CD4-positive, alpha-beta T cell treated with Interleukin-2 at 100 ng/mL for 4 hours (primary cell): ENCODE data around the gene GNG11.

Source experiments
- DNase-seq: peaks from one replicate; pipeline ENCODE4 v3.0.0-alpha.2; 2020; ENCODE audit warnings: low spot score

Gene GNG11

DNA sequence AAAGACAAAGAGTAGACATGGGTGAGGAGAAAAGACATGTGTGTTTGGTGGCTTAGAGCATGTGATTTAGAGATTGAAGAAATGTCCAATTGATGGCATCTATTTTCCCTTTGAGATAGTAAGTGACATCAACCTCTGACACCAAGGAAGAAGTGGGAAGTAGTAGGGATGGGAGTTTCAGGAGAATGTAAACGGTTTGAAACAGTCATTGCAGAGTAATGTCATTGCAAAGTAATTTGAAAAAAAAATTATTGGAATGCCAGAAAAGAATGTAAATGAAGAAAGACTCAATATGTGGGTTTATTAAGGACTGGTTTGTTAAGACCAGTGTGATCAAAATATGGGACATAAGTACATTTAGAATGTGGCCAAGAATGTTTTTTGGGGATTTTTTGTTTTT, 26.6 kb downstream of the GNG11 start:
- DNase-seq: no peak

GRCh38 chr7:93948873-93949272, 27.3 kb downstream of the GNG11 start:
- DNase-seq: no peak

GRCh38 chr7:93949423-93949822, 27.9 kb downstream of the GNG11 start:
- no peak for DNase-seq

DNA sequence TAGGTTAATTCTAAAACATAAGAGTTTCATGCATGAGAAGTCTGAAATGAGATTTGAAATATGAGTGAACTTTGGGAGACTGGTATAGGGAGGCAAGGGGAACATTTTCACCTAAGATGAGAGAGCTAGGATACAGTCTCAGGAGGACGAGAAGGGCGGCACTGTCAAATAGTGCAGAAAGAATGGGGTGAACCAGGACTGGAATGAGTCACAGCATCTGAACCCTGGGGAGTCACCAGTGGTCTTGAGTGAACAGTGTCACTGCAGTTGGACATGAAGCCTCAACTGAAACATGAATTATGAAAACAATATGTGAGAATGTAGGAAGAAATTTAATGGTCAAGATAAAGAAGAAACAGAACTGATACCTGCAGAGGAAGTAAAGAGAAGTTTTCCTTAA, 33.8 kb downstream of the GNG11 start:
- no peak for DNase-seq

DNA sequence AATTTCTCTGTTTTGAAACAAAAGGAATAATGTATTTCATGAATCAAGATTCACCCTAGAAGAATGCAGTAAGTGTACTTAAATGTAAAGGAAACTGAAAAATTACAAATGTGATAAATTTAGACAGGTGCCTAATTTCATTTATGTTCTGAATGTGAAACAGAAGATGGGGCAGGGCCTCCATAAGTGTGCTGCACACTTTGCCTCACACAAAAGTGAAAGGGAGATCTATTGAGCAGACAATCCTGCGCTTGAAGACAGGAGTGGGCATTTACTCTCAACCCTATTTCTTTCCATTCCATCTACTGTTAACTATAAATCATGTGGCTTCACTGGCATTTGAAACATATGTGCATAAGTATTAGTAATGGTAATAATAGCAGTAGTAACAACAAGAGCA, 36.2 kb downstream of the GNG11 start:
- DNase-seq: no peak

DNA sequence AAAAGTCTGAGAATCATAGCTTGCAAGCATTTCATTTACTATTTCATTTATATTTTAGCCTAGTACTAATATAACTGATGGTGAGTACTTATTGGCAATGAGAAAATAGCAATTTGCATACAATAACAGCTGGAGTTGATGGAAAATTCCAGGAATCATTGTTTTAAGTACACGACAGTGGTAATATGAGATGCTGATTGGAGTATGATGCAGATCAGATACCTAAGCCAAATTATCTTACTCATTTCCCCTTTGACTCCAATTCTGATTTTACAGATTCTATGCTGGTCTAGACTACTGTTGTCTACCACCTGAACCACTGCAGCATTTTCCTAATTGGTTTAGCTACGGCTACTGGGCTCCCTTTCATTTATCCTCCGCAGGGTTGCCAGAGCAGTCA, 36.7 kb downstream of the GNG11 start:
- no peak for DNase-seq

DNA sequence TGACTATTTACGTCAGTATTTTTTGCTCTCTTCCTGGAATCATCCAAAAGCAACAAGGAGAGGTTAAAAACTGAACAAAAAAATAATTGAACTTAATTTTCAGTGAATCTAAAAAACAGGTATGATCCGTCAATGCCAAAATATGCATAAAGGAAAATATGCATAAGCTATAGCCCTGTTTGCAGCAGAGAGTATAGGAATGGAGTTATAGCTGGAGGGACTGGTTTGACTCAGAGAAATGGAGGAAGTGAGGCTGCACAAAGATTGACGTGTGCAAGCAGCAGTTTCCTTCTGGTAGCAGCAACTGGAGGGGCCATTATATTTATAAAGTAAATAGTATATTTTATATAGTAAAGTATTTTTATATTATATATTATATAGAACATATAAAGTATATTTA, 37.1 kb downstream of the GNG11 start:
- DNase-seq: no peak

GRCh38 chr7:93960986-93961385, 39.5 kb downstream of the GNG11 start:
- no peak for DNase-seq

- no peak for DNase-seq
Observed at GRCh38 chr7:93964262-93964661, 42.7 kb downstream of the GNG11 start.

GRCh38 chr7:93964813-93965212, 43.3 kb downstream of the GNG11 start:
- DNase-seq: no peak

- DNase-seq: no peak
Observed at GRCh38 chr7:93968911-93969620, 47.5 kb downstream of the GNG11 start.

- DNase-seq: no peak
Observed at GRCh38 chr7:93972029-93972725, 50.6 kb downstream of the GNG11 start.

- no peak for DNase-seq
Observed at GRCh38 chr7:93973134-93973533, 51.6 kb downstream of the GNG11 start.

DNA sequence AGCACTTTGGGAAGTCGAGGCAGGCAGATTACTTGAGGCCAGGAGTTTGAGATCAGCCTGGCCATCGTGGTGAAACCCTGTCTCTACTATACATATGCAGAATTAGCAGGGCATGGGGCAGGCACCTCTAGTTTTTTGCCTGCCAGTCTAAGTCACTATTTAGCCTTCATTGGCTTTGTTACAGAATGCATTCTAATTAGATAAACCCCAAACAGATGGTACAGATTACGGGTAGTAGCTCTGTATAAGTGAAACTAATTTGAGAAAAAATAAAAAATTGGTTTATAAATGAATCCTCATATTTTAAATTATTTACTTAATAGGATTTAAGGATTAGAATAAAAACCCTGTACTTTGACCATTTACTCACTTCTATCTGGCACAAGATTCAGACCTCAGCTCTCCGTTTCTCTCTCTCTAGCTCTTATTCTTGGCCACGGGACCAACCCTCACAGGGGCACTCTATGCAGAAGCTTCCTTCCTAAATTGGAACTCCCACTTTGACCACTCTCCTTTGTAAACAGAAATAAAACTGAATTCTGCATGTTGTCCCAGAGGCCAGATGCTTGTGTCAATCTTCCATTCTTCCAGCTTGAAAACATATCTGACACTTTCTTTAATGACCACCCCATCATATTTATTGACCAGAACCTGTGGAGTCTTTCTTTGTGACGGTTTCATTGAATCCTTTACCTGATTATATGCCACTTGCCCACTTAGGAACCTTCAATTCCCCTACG, 55.8 kb downstream of the GNG11 start:
- DNase-seq: no peak
